NCI-H526 treated with DMSO at 0.1 percent for 48 hours (cell line): ENCODE results near the gene RCL1.

ENCODE experiments used
- DNase-seq: peaks from one replicate; lab custom pipeline; 2025; lab: John Stamatoyannopoulos, UW

The RCL1 gene

DNA sequence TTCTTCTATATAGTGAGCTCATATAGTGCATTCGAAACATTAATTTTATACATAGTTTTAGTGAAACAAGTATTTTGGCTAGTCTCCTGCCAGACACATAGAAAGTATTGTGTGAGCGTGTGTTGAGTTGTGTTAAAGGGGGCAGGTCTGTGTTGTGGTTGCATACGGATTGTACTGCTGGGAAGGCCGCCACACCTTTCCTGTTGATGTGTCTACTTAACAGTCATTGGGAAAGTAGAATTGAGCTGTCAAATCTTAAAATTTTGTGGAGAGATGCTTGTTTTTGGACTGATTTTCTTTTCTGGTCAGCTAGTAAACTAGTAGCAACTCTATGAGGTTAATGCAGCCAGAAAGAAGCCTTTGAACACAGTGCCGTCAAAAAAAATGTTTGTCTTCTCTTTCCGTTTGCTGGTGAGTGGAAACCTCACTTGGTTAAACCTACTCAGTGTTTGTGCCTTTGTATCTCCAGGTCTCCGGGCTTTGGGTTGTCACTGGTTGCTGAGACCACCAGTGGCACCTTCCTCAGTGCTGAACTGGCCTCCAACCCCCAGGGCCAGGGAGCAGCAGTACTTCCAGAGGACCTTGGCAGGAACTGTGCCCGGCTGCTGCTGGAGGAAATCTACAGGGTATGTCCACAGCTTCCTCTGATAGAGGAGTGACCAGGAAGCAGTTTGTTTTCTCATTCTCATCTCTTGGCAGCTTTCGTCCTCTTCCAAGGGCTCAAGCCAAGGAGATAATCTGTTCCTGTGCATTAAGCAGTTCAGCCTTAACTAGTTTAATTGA lies 51.5 kb downstream of the RCL1 start:
- no peak for DNase-seq

DNA sequence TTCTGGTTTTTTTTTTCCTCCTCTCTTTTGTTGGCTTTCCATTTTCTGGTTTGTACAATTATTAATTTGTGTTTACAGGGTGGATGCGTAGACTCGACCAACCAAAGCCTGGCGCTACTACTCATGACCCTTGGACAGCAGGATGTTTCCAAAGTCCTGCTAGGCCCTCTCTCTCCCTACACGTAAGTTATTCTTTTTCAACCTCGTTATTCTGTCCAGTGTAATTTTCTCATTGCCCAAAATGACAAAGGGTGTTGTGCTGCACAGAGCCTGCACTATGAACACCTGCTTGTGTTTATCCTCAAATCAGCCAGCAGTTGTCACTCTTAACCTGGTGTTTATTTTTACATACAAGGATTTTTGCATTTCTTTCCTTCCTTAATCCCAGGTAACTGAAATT lies 56.6 kb downstream of the RCL1 start:
- no peak for DNase-seq

DNA sequence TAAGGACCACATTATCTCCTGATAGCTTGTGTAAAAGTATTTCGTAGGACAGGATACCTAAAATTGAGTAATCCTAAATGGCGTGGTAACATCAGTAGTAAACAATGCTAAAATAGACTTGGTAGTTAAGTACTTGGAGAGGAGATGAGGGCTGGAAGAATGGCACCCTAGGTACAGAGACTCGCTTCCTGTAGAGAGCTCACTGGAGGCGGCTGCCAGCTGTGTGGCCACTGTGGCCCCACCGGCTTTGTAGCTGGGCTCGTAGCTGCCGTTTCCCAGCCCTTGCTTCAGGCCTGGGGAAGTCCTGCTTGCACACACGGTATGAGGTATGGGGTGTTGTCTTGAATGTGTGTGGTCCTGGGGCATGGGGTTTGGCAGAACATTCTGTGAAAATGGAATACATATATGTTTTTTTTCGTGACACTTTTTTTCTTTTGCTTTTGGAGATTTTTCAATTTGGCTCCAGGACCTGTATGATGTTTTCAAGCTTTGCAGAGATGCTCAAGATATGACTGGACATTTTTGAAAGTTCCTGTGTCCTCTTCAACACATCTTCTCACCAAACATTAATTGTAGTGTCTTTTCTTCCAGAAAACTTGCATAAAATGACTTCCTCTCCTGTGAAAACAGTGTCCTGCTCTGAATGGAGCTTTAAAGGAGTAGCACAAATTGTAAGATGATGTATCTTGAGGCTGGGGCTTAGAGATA lies 58.0 kb downstream of the RCL1 start:
- DNase-seq: no peak

DNA sequence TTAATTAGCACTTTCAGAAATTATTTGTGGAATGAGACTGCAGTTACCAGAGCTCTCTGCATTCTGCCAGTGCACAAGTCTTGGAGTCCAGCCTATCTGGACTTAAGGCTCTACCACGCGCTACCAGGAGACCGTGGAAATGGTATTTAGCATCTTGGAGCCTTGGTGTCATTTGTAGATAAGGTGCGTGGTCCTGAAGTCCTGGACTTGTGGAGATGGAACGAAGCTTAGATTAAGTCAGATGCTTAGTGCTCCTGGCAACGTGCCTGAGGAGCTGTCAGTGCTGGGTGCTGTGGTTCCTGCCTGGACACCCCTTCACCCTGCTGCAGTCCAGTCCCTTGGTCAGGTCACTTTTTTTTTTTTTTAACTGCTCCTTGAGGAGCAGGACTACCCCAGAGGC lies 59.7 kb downstream of the RCL1 start:
- DNase-seq: no peak

DNA sequence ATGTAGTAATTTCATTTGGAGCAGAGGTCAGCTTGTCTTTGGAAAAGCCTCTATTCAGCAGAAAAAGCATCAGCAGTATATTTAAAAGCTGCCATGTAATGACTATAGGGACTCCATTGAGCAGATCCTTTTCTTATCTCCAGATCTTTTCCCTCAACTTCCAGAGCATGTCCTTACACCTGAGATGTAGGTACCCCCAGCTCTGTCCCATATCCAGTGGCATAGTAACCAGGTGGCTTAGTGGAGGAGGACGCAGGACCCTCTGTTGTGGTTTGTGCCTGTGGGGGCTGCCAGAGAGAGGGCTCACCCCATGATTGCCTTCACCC lies 61.5 kb downstream of the RCL1 start:
- DNase-seq: no peak

DNA sequence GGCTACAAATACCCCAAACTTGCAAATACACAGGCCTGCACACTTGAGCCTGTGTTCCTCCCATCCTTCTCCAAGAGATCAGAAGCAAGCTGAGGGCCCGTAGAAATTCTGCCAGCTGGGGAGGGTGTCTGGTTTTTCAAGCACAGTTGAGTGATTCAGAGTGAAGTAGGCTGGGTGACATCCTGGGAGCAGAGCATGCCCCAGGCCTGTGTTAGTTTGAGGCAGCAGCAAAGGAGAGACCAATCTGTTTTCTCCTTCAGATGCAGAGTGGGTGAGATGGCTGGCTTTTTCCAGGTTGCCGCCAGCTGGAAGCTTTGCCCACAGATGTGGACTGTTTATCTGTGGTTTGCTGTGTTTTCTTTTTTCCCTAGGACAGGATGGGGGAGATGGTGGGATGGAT lies 63.1 kb downstream of the RCL1 start:
- DNase-seq: no peak

DNA sequence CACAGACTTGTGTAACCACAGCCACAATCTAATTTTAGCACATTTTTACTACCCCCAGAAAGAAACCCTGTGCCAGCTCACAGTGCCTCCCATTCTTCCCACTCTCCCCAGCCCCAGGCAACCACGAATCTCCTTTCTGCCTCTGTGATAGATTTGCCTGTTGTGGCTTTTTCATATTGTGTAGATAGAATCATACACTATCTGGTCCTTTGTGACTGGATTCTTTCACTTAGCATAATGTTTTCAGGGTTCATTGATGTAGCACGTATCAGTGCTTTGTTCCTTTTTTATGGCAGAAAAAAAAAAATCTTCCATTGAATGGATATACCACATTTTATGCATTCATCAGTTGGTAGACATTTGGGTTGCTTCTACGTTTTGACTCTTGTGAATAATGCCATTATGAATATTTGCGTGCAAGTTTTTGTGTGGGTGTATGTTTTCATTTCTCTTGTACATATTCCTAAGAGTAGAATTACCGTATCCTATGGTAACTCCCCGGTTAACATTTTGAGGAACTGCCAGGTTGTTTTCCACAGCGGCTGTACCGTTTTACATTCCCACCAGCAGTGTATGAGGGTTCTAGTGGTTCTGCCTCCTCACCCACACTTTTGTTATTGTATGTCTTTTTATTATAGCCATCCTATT lies 64.5 kb downstream of the RCL1 start:
- DNase-seq: no peak

DNA sequence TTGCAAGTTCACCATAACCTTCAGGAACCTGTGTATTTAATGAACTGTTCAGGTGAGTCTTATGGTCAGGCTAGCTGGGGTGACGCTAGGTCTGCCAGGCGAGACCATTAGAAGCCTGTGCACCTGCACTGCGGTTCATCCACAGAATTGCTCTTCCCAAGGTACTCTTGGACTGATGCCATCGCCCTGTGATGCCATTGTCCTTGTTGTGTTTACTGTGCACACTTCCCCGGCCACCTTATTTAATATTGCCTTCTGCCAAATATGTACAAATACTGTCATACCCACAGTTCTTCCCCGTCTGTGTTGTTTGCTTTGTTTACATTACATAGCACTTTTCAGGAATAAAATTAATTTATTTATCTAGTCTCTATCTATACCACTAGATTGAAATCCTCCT lies 66.3 kb downstream of the RCL1 start:
- DNase-seq: no peak

DNA sequence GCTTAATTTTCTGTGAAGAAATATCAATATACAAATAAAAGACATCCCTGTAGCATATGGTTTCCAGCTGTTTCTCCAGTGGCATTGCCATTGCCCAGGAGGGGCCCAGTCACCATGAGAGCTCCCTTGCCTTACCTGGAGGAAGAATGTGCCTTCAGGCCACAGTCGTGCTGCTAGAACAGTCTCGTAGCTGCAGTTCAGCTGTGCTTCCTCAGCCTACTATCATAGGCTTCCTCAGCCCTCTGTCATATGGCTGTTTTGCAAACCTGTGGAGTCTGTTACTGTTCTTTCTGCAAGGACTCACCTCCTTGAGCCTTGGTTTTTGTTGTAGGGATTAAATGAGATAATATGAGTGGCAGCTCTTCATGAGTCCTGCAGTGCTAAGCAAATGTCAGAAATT lies 67.6 kb downstream of the RCL1 start:
- DNase-seq: no peak

DNA sequence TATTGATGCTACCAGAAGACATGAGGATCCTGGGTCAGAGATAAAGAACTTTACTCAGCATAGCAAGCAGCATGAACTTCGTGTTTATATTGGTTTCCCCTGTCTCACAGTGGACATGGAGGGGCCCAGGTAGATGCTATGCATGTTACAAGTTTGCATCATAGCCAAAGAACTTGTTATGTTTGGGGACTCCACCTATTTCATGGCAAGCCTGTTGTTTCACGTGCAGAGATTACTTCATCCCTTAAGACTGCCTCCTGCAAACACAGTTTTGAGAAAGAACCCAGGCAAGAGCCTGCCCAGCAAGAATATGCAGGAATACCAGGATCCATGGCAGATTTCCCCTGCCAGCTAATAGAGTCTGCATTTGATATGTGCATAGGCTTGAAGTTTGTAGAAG lies 68.4 kb downstream of the RCL1 start:
- no peak for DNase-seq

DNA sequence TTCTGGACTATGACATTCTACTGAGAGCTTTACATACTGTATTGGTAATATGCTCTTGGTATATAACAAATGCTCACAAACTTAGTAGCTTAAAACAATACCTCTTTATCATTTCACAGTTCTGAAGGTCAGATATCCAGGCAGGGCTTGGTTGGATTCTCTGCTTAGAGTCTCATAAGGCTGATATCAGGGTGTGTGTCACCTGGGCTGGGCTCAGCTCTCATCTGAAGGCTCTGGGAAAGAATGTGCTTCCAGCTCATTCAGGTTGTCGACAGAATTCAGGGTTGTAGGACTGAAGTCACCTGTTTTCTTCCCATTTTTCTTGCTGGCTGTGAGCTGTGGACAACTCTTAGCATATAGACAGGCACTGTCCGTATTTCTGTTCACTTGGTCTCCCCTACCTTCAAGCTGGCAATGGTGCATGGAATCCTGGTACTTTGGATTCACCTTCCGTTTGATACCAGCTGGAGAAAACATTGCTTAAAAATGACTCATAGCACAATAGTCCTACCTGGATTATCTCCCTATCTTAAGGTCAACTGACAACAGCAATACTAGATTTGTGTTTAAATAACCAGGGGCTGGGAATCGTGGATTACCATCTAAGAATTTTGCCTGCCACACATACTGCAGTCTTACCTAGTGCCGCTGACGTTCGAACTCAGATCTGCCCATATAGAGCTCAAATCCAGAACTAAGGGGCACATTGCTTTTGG lies 69.2 kb downstream of the RCL1 start:
- no peak for DNase-seq

DNA sequence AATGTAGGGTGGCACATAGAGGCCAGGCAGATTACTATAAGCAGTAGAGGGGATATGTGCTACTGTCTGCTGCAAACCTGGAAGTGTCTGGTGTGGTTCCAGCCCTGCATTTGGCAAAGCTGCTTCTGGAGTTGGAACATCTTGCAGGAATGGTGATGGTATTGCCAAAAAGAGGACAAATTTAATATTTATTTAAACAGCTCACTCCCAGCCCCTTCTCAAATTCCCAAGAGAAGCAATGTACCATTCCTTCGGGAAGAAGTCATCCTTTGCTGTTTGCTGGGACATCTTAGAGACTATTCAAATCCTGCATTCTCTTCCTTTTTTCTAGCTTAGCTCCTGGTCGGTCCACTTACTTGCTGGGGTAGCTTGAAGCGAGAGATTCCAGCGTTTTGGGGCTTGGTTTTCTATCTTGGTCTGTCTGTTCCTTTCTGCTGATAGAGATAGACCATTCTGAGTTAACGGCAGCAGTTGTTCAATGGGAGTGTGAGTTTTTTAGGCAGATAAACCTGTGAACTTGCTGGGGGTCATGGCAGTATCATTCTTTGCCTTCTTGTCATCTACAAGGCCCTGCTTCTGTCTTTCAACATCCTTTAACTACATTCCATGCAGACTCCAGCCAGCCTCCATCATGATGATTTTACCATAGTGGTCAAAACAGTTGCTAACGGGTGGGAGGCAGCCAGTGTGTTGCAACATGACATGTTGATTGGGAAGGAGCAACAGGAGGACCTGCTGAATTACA lies 69.9 kb downstream of the RCL1 start:
- no peak for DNase-seq

DNA sequence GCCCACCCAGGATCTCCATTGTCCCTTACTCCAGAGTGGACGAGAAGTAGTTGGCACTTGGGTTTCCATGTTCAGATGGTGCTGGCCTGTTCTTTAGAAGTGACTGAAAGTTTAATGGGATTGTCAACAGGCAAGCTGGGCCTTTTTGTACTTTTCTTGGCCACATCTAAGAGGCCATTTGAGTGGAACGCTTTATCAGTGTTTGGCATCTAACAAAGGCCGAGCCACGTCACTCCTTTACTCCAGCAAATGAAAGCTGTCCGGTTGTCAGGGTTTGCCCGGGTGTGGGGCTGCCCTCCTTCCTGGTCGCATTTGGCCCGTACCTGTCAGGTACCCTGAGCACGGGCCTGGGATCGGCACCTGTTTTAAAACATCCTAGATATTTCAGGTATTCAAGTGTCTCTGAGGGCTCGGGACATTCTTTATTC lies 71.5 kb downstream of the RCL1 start:
- DNase-seq: no peak

DNA sequence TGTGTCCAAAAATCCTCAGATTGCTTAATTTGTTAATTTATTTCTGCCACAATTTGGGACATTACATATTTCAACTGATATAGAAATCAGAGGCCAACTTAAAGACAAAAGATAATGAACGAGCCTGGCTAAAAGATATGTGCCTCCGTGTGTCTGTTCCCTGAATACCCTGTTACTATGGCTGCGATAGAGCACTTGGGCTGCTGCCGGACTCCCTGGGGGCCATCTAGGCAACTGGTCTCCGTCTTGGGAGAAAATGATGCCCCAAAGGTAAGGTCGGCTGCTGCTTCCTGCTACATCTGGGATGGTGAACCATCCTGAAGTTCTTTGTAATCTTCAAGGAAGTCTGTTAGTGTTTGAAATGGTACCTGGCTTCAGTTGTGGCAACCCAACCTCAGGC lies 72.0 kb downstream of the RCL1 start:
- DNase-seq: no peak

DNA sequence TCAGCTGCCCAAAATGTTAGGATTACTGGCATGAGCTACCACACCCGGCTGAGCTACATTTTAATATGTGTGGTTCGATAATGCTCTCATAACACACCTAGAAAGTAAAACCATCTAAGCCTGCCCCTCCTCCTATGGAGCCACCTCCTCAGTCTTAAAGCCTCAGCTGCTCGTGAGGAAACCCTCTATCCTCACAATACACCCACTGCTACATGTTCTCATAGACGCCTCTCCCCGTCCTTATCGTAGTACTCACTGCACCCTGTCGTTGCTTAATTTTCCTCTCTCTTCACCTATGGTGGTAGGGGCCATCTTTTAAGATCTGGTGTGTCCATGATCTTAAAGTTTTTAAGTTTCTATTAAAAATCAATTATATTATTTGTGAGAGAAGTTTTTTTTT lies 72.9 kb downstream of the RCL1 start:
- DNase-seq: no peak

DNA sequence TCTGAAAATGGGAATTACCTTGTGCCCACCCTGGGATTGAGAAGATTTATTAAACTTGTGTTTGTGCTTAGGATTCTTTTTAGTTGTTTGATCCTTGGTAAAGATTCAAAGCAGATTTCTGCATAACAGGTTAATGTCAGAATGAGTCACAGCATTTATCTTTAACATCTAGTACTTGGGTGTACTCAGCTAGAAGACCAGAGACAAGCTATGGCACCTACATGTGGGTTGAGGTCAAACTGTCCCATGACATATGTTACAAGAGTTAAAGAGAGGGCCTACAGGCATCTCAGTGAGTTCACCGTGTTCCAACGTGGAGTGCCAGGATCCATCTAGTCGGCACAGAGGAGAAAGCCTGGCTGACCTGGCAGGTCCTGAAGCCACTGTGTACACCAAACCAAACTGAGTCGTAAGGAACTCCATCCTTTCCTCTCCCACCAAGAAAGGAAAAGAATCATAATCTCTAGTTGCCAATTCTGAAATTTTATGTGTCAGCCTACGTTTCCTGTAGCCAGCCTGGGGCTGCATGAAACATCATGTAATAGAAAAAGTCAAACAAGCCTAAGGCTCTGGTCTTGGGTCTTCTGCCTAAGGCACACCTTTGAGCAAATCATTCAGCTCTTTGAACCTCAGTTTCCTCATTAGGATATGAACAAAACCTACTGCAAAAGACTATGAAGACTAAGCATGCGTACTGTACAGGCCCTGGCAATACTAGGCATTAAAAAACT lies 73.7 kb downstream of the RCL1 start:
- no peak for DNase-seq

DNA sequence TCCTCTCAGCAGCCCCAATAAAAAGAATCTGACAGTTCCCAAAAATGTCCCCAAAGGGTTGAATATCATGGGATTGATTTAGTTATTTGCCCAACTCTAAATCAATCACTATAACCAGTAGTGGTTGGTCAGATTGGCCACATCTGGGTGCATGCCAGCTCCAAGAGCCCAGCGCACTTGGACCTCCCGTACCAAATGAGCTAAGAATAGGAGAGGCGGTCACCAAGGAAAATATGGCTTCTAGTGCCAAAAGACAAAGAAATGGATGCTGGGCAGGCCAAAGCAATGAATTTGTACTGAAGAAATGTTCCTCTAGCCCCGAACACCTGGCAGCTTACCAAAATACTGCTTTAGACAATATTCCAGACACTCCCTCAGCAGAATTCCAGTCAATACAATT lies 80.3 kb downstream of the RCL1 start:
- DNase-seq: no peak

DNA sequence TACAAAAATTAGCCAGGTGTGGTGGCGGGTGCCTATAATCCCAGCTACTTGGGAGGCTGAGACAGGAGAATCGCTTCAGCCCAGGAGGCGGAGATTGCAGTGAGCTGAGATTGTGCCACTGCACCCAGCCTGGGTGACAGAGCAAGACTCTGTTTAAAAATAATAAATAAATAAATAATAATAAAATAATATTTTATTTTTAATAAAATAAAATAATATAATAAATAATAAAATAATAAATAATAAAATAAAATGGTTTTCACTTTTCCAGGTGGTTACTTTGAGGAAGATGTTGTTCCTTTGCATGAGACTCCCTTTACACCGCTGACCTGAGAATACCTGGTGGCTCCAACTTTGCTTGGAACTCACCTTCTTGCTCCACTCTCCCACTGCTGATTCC lies 82.8 kb downstream of the RCL1 start:
- no peak for DNase-seq

DNA sequence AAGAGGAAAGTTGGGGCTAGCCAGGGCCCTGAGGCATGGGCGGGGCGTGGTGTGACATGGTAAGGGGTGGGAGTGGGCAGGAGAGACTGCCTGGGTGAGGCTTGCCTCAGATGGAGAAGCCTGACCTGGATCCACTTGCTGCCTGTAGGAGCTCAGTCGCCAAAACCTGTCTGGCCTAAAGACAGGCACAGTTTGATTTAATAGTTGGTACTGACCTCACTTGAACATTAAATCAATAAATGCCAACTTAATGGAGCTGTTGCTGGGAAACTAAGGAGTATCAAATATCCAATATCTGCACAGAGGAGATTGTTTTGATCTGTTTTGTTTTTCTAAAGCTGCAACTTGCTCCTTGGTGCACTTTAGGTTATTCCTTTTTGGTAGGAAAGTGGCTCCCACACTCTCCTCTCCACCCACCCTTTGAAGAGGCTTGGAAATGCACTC lies 86.4 kb downstream of the RCL1 start:
- no peak for DNase-seq

DNA sequence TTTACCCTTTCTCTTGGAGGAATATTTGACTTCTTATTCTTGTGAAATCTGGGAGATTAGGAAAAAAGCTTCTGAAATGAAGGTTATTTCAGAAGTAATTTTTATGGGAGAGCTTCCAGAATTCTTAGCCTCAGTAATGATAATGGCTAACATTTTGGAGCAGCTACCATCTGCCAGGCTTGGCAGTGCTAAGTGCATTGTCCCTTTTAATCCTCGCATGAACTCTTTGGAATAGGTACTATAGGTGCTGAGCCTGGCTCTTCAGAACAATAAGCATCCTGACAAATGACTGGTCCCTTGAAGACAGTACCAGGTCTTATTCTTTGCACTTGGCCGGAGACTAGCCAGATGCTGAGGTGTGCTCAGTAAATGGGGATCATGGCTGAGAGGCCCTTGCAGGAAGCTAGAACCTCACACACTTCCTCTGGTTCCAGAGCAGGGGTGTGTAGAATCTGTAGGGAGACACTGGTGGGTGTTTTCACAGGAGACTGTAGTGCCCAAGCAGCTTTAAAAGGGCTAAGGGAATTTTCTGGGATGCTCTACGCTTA lies 90.7 kb downstream of the RCL1 start:
- DNase-seq: no peak

DNA sequence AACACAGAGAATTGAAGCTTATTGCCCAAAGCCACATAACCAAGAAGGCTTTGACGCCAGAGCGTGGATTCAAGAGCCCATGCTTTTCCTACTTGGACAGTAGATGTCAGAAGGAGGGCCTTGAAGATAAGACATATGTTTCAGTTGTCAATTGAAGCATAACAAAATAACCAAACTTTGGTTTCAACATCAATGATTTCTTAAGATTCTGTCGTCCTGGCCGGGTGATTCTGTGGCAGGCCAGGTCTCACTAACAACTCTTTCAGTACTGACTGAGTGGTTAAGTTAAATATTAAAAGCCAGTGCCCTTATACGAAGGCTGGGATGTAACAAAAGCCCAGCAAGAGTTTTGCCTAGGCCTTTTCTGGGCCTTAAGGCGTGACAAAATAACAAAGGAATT lies 94.0 kb downstream of the RCL1 start:
- no peak for DNase-seq
